WI38 (cell line): ENCODE measurements around the gene SEC14L5.

Source experiments
- H3K4me3 ChIP-seq: 2 replicates; pipeline ENCODE4 v1.5.1; 2011; ENCODE audit warnings: low read depth, mild to moderate bottlenecking, control low read depth, low read length
- TF ChIP-seq, protein P1 (sequence below): IDR thresholded peaks from 2 replicates; pipeline ENCODE4 v1.5.1; 2012; ENCODE audit warnings: low read depth, mild to moderate bottlenecking, control low read depth, low read length

The SEC14L5 gene

GRCh38 chr16:4936991-4937781, 20.9 kb upstream of the SEC14L5 start, which contains the start of gene PPL:
PPL (minus strand) TSS chr16:4937148; CDS start chr16:4937045, 103 bp downstream.
- TF ChIP-seq, protein P1, sequence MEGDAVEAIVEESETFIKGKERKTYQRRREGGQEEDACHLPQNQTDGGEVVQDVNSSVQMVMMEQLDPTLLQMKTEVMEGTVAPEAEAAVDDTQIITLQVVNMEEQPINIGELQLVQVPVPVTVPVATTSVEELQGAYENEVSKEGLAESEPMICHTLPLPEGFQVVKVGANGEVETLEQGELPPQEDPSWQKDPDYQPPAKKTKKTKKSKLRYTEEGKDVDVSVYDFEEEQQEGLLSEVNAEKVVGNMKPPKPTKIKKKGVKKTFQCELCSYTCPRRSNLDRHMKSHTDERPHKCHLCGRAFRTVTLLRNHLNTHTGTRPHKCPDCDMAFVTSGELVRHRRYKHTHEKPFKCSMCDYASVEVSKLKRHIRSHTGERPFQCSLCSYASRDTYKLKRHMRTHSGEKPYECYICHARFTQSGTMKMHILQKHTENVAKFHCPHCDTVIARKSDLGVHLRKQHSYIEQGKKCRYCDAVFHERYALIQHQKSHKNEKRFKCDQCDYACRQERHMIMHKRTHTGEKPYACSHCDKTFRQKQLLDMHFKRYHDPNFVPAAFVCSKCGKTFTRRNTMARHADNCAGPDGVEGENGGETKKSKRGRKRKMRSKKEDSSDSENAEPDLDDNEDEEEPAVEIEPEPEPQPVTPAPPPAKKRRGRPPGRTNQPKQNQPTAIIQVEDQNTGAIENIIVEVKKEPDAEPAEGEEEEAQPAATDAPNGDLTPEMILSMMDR: no peak
- peak within 1 kb of the TSS; percentile 46 for H3K4me3 ChIP-seq

- H3K4me3 ChIP-seq: no peak overlapping the region
- TF ChIP-seq, protein P1: no peak
These were observed 20.1 kb upstream of the SEC14L5 start for GRCh38 chr16:4937782-4938682.

DNA sequence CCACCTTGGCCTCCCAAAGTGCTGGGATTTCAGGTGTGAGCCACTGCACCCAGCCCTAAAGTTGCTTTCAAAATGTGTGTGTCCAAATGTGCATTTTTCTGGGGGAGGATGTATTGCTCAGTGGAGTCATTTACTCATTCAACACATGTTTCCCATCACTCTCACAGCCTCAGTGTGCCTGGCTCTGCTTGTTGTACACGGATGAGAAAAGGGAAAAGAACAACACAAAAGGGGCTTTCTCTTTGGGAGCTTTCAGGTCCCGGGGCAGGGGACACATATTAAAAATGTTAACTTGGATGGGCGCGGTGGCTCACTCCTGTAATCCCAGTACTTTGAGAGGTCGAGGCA, 19.5 kb upstream of the SEC14L5 start:
- H3K4me3 ChIP-seq: no peak overlapping the region
- TF ChIP-seq, protein P1: no peak

DNA sequence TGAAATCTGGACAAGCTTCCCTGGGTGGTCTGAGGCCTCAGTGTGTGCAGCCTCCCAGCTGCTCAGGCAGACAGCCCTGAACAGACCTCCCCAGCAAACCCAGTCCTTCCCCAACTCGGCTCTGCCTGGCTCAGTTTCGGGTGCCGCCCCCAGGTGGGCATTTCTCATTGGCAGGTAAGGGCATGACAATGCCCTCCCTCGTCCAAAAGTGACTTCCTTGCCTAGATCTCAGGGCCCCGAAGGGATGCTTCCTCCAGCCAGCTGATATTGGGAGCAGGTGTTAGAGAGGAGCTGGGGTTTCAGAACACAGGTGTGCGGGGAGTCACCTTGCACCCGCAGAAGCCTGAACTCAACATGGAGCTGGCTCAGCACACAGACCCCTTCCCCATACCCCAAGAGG, 17.4 kb upstream of the SEC14L5 start:
- TF ChIP-seq, protein P1: no peak

DNA sequence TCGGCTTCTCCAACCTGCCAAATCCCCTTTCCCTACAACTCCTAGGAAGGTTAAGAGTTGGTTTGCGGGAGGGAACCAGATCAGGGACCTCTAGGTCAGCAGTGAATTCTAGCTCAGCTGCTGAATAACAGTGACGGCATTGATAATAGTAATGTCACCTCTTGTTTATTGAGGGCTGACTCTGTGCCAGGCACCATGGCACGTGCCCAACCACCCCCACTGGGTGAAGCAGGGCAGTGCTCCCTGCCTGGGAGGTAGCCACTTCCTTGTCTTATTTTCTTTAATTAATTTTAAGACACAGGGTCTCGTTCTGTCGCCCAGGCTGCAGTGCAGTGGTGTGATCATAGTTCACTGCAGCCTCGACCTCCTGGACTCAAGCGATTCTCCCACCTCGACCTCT, 15.6 kb upstream of the SEC14L5 start:
- H3K4me3 ChIP-seq: no peak overlapping the region
- TF ChIP-seq, protein P1: no peak

More for the DNA sequence above, 17.4 kb upstream of the SEC14L5 start:
- H3K4me3 ChIP-seq: no peak overlapping the region

- peak overlapping the region; percentile 29 for H3K4me3 ChIP-seq
- TF ChIP-seq, protein P1: no peak
These were observed 13.5 kb upstream of the SEC14L5 start for GRCh38 chr16:4944333-4945281.
